Thyroid gland (tissue), 4 donors: ENCODE results near the gene ILRUN.

ENCODE experiments used
- CTCF ChIP-seq, 6 experiments: fragments of 200-600 bp in 3 of 6; fragments of 450-650 bp in 3 of 6; sonication (generic) in 3 of 6; IDR thresholded peaks; one replicate each; pipeline ENCODE4 v1.5.1; 2016 to 2019; ENCODE audit warnings: antibody characterized with exemption in 6 of 6, mild to moderate bottlenecking in 2 of 6, inconsistent platforms in 1 of 6, moderate library complexity in 1 of 6
- POLR2A ChIP-seq, 2 donors: fragments of 450-650 bp; IDR thresholded peaks; one replicate each; pipeline ENCODE4 v1.6.1; 2017; ENCODE audit warnings: antibody characterized with exemption in 2 of 2, mild to moderate bottlenecking in 2 of 2, moderate library complexity in 1 of 2

GRCh38 chr6:34709386-34709785 lies 12.8 kb upstream of the ILRUN start:
- TF ChIP-seq CTCF (IDR thresholded peaks at IDR 0.05), result no peak
- TF ChIP-seq POLR2A (IDR thresholded peaks at IDR 0.05), result no peak
